HepG2 (cell line): ENCODE measurements around the gene MUCL3. TPM values are rescaled to one million over a fixed set of nuclear protein-coding genes. Genes with fewer than 3 reads are reported as not detected.

Experiments used
- BHLHE40 ChIP-seq: IDR thresholded peaks from 2 replicates; pipeline ENCODE4 v1.6.1; 2011; ENCODE audit warnings: low read length, improper control_type of control experiment
- BORCS8-MEF2B ChIP-seq: sonication (generic); formaldehyde crosslinking; IDR thresholded peaks from 2 replicates; pipeline ENCODE4 v1.8.0; 2022; ENCODE audit warnings: mild to moderate bottlenecking, missing genetic modification reagents
- CEBPZ ChIP-seq: IDR thresholded peaks from 2 replicates; pipeline ENCODE4 v1.6.1; 2012; ENCODE audit warnings: low read length, improper control_type of control experiment
- CENPT ChIP-seq: sonication (generic); formaldehyde crosslinking; IDR thresholded peaks from 2 replicates; pipeline ENCODE4 v1.8.0; 2022; ENCODE audit warnings: low read depth, mild to moderate bottlenecking, moderate library complexity, missing genetic modification reagents
- FOXK2 ChIP-seq: fragments of 450-650 bp; IDR thresholded peaks from 2 replicates; pipeline ENCODE4 v1.6.1; 2016
- KAT2B ChIP-seq: fragments of 150-350 bp; IDR thresholded peaks from 2 replicates; pipeline ENCODE4 v1.6.1; 2014; ENCODE audit warnings: low read depth, low read length, borderline replicate concordance
- KAT7 ChIP-seq: IDR thresholded peaks from 2 replicates; pipeline ENCODE4 v1.6.1; 2018; ENCODE audit warnings: borderline replicate concordance, missing compliant biosample characterization
- KDM5B ChIP-seq: sonication (generic); formaldehyde crosslinking; IDR thresholded peaks from 2 replicates; pipeline ENCODE4 v1.4.0; 2020; ENCODE audit warnings: missing genetic modification reagents, mild to moderate bottlenecking, borderline replicate concordance
- KLF9 ChIP-seq: IDR thresholded peaks from 2 replicates; pipeline ENCODE4 v1.6.1; 2016; ENCODE audit warnings: low read depth
- MTF1 ChIP-seq: sonication (generic); formaldehyde crosslinking; IDR thresholded peaks from 2 replicates; pipeline ENCODE4 v1.5.0; 2020; ENCODE audit warnings: missing genetic modification reagents
- MXD1 ChIP-seq: sonication (generic); formaldehyde crosslinking; IDR thresholded peaks from 2 replicates; pipeline ENCODE4 v1.4.0; 2020; ENCODE audit warnings: mild to moderate bottlenecking, missing genetic modification reagents
- NCOR1 ChIP-seq: fragments of 200-600 bp; sonication (generic); IDR thresholded peaks from 2 replicates; pipeline ENCODE4 v1.7.0; 2017; ENCODE audit warnings: antibody characterized with exemption, low read length, borderline replicate concordance
- PLRG1 ChIP-seq: fragments of 450-650 bp; conservative IDR thresholded peaks from 2 replicates; pipeline ENCODE4 v1.6.1; 2016
- SMARCC2 ChIP-seq: fragments of 450-650 bp; IDR thresholded peaks from 2 replicates; pipeline ENCODE4 v1.6.1; 2017; ENCODE audit warnings: antibody characterized with exemption, mild to moderate bottlenecking
- TERF1 ChIP-seq: sonication (generic); formaldehyde crosslinking; IDR thresholded peaks from 2 replicates; pipeline ENCODE4 v1.8.0; 2022; ENCODE audit warnings: mild to moderate bottlenecking, missing genetic modification reagents, moderate library complexity
- U2AF2 ChIP-seq: fragments of 200-400 bp; formaldehyde crosslinking; IDR thresholded peaks from 2 replicates; pipeline ENCODE4 v1.6.1; 2017; ENCODE audit warnings: low read depth, mild to moderate bottlenecking, low read length
- ZKSCAN8 ChIP-seq: IDR thresholded peaks from 2 replicates; pipeline ENCODE4 v1.6.1; 2016; ENCODE audit warnings: borderline replicate concordance, missing genetic modification reagents, missing compliant biosample characterization
- ZNF256 ChIP-seq: sonication (generic); formaldehyde crosslinking; conservative IDR thresholded peaks from 2 replicates; pipeline ENCODE4 v1.4.0; 2020; ENCODE audit warnings: missing genetic modification reagents
- ZNF501 ChIP-seq: sonication (generic); formaldehyde crosslinking; IDR thresholded peaks from 2 replicates; pipeline ENCODE4 v1.5.1; 2020; ENCODE audit warnings: mild to moderate bottlenecking, moderate library complexity, missing genetic modification reagents
- ZNF556 ChIP-seq: sonication (generic); formaldehyde crosslinking; IDR thresholded peaks from 2 replicates; pipeline ENCODE4 v1.4.0; 2020; ENCODE audit warnings: mild to moderate bottlenecking, missing genetic modification reagents, borderline replicate concordance
- ZNF724P ChIP-seq: sonication (generic); formaldehyde crosslinking; IDR thresholded peaks from 2 replicates; pipeline ENCODE4 v1.8.0; 2022; ENCODE audit warnings: missing genetic modification reagents, borderline replicate concordance
- ZNF747 ChIP-seq: sonication (generic); formaldehyde crosslinking; IDR thresholded peaks from 2 replicates; pipeline ENCODE4 v1.8.1; 2023; ENCODE audit warnings: missing genetic modification reagents, mild to moderate bottlenecking, borderline replicate concordance
- ZXDC ChIP-seq: sonication (generic); formaldehyde crosslinking; IDR thresholded peaks from 2 replicates; pipeline ENCODE4 v1.5.0; 2020; ENCODE audit warnings: mild to moderate bottlenecking, missing genetic modification reagents
- polyA plus RNA-seq, 8 experiments: library from polyadenylated mRNA; depleted of rRNA in 3 of 8; stranded (reverse) in 7 of 8; unstranded in 1 of 8; fragments of >200 nt; fragmentation: Illumina TruSeq in 4 of 8; extraction: Trizol in 4 of 8; gene quantifications; 2 replicates each; pipeline versions ENCODE4 v1.2.1 to v1.2.3, GENCODE V29; 2011 to 2016; ENCODE audit warnings: low read depth in 4 of 8, missing spikeins in 1 of 8, mixed read lengths in 1 of 8; ENCODE audit not compliant: insufficient read depth in 1 of 8
- total RNA-seq, 5 experiments: library from RNA; depleted of rRNA; stranded (reverse); fragments of >200 nt; fragmentation: Illumina TruSeq; extraction: Trizol; gene quantifications; 2 replicates each; pipeline ENCODE4 v1.2.3, GENCODE V29; 2016; ENCODE audit warnings: low read depth in 1 of 5

The MUCL3 gene
- total and polyA plus RNA-seq, 2 of the 13 experiments (the other 11 are each of a cell fraction or from before 2014, with no cell fraction given) = not detected

GRCh38 chr6:30907758-30908591, 32.8 kb upstream of the MUCL3 start, which contains the start of gene GTF2H4 (continued):
- peak; percentile 63; the same call in 1 of the 2 replicates for TF ChIP-seq ZNF724P (CRISPR knock-in tag)
- 0 out of 2 replicates have a peak, but pooled peaks have one; percentile 5 for TF ChIP-seq BHLHE40
- no peak for TF ChIP-seq CENPT (CRISPR knock-in tag)
- no peak for TF ChIP-seq PLRG1
- peak; percentile 79; the same call in 1 of the 2 replicates for TF ChIP-seq KDM5B
- peak; percentile 88; the same call in 1 of the 2 replicates for TF ChIP-seq ZKSCAN8 (CRISPR knock-in tag)
- TF ChIP-seq BORCS8-MEF2B = peak; percentile 78
- peak; percentile 67; the same call in 1 of the 2 replicates for TF ChIP-seq KAT7 (CRISPR knock-in tag)
- TF ChIP-seq U2AF2 = peak; percentile 91
- peak; percentile 98 for TF ChIP-seq ZNF501 (CRISPR knock-in tag)
- no peak for TF ChIP-seq SMARCC2
- no peak for TF ChIP-seq CEBPZ
- TF ChIP-seq KAT2B = no peak
- TF ChIP-seq ZNF256 = no peak
- TF ChIP-seq MTF1 (CRISPR knock-in tag) = no peak
- 0 out of 2 replicates have a peak, but pooled peaks have one; percentile 87 for TF ChIP-seq ZXDC (CRISPR knock-in tag)
- TF ChIP-seq KLF9 = peak; percentile 68; the same call in 1 of the 2 replicates
- TF ChIP-seq FOXK2 = no peak
- TF ChIP-seq ZNF556 (CRISPR knock-in tag) = peak; percentile 97
- no peak; the same call in 1 of the 2 replicates for TF ChIP-seq NCOR1
- TF ChIP-seq ZNF747 (CRISPR knock-in tag) = peak; percentile 94; the same call in 1 of the 2 replicates
- TF ChIP-seq MXD1 (CRISPR knock-in tag) = no peak
- no peak for TF ChIP-seq TERF1 (CRISPR knock-in tag)
